NB4 (cell line): ENCODE measurements around the gene REG1B.

Source experiments
- DNase-seq: peaks from one replicate; pipeline ENCODE4 v3.0.0; 2010; ENCODE audit warnings: low read depth
- H3K4me3 ChIP-seq: one replicate; pipeline ENCODE4 v1.5.1; 2011; ENCODE audit warnings: mild to moderate bottlenecking, low read depth, low read length, moderate library complexity
- MYC ChIP-seq: IDR thresholded peaks from 2 replicates; pipeline ENCODE4 v1.6.1; 2011; ENCODE audit warnings: low read depth, low read length
- POLR2A ChIP-seq: IDR thresholded peaks from 2 replicates; pipeline ENCODE4 v1.6.1; 2011; ENCODE audit warnings: mild to moderate bottlenecking; ENCODE audit not compliant: insufficient read length; ENCODE audit errors: extremely low read depth
- TF ChIP-seq, protein P1 (sequence below): IDR thresholded peaks from one replicate; pipeline ENCODE4 v1.5.1; 2012; ENCODE audit warnings: low read depth, low read length
- TF ChIP-seq, protein P2 (sequence below): IDR thresholded peaks from 2 replicates; pipeline ENCODE4 v1.6.1; 2011; ENCODE audit warnings: low read depth, low read length

REG1B gene

DNA sequence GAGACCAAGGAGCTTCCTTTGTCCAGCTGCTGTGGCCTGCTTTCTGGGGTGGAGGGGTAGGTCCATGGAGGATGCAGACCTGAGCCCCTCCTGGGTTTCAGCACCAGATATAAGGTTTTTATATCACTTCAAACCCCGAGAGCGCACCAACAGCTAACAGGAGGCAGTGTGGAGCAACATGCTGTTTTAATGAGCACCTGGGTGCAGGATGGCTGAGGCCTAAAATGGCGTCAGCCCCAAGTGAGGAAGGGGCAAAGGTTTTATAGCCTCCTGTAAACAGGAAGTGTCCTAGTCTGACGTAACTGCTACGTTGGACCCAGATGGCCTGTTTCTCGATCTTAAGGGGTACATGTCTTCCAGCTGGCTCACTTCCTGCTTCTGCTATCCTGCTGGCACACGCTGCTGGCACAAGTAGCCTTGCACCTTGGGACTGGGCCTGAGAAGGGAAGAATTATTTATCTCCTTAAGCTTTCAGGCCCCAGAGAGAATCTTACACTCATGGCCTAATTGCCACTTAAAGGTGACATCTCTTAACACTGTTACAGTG is 11.4 kb upstream of the REG1B start:
- no peak for TF ChIP-seq POLR2A
- TF ChIP-seq, protein P1, sequence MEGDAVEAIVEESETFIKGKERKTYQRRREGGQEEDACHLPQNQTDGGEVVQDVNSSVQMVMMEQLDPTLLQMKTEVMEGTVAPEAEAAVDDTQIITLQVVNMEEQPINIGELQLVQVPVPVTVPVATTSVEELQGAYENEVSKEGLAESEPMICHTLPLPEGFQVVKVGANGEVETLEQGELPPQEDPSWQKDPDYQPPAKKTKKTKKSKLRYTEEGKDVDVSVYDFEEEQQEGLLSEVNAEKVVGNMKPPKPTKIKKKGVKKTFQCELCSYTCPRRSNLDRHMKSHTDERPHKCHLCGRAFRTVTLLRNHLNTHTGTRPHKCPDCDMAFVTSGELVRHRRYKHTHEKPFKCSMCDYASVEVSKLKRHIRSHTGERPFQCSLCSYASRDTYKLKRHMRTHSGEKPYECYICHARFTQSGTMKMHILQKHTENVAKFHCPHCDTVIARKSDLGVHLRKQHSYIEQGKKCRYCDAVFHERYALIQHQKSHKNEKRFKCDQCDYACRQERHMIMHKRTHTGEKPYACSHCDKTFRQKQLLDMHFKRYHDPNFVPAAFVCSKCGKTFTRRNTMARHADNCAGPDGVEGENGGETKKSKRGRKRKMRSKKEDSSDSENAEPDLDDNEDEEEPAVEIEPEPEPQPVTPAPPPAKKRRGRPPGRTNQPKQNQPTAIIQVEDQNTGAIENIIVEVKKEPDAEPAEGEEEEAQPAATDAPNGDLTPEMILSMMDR = no peak
- TF ChIP-seq, protein P2, sequence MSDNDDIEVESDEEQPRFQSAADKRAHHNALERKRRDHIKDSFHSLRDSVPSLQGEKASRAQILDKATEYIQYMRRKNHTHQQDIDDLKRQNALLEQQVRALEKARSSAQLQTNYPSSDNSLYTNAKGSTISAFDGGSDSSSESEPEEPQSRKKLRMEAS = no peak
- no peak for TF ChIP-seq MYC
- peak; percentile 11 for DNase-seq
- H3K4me3 ChIP-seq = no peak overlapping the region

DNA sequence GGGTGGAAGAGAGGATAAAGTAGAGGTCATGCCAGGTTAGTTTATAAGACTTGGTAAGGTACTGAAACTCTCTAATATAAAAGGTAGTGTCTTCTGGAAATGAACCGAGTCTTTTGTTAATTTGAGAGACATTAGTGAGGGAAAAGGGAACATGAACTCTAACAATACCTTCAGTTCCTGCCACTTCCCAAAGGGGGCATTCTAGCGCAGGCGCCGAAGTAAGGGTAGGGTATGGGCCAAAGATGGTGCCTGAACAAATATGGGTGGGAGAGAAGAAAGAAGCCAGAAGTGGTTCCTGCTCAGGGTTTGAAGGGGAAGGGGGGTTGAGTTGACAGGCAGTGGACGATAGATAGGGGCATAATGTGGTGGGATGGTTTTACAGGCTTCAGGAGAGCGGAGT is 10.1 kb upstream of the REG1B start:
- TF ChIP-seq MYC (no peak), POLR2A (no peak)
- TF ChIP-seq, protein P2 = no peak
- TF ChIP-seq, protein P1 = no peak
- no peak for DNase-seq
- no peak overlapping the region for H3K4me3 ChIP-seq

DNA sequence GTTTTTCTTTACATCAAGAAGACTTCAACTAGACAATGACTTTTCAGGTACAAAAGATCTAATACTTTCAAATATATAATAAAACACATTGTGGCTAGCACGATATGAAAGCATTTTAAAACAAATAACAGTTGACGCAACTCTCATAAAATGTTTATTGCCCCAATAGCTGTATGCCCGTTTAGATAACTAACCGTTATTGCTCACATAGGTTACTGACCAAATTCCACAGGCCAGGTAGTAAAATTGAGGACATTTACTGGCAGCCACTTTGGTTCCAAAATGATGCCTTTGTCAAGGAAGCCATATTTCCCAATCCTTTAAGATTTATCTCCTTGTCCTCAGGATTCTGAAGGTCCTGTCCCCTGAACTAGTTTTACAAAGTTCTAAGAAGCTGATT is 2.9 kb upstream of the REG1B start:
- no peak for DNase-seq
- TF ChIP-seq, protein P2 = no peak
- TF ChIP-seq, protein P1 = no peak
- TF ChIP-seq MYC (no peak), POLR2A (no peak)
- H3K4me3 ChIP-seq = no peak overlapping the region

DNA sequence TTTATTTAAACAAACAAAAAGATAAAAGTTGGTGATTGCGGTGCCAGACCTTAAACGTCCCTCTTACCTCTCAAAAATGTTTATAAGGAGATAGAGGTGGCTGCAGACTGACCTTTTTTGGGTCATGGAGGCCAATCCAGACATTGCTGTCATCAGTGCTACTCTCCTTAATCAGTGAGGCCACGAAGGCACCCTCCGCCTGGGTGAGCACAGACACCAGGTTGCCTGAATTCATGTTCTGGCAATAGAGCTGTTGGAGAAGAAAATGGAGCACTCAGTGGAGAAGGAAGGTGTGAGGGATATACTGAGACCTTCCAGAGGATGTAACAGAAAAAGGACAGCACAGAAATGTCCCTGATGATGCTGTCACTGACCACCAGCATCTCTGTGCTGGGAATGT is 1.5 kb downstream of the REG1B start:
- no peak overlapping the region for H3K4me3 ChIP-seq
- no peak for DNase-seq
- TF ChIP-seq, protein P2 = no peak
- TF ChIP-seq MYC (no peak), POLR2A (no peak)
- TF ChIP-seq, protein P1 = no peak

DNA sequence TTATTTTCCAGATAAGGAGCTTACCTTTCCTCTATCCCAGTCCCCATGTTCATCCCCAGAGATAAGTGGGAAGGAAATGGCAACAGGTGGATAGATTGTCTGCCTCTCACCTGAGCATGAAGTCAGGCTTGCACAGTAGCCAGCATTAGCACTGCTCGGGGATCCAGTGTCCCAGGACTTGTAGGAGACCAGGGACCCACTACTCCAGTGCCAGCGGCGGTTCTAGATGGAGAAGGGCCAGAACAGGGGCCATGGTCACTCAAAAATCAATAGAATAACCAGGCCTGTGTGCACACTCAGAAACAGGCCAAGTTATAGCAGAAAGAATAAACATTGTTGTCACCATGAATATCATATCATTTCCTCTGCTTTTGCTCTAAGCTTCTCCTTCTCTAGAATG is 2.4 kb downstream of the REG1B start:
- H3K4me3 ChIP-seq = no peak overlapping the region
- TF ChIP-seq, protein P1 = no peak
- DNase-seq = no peak

DNA sequence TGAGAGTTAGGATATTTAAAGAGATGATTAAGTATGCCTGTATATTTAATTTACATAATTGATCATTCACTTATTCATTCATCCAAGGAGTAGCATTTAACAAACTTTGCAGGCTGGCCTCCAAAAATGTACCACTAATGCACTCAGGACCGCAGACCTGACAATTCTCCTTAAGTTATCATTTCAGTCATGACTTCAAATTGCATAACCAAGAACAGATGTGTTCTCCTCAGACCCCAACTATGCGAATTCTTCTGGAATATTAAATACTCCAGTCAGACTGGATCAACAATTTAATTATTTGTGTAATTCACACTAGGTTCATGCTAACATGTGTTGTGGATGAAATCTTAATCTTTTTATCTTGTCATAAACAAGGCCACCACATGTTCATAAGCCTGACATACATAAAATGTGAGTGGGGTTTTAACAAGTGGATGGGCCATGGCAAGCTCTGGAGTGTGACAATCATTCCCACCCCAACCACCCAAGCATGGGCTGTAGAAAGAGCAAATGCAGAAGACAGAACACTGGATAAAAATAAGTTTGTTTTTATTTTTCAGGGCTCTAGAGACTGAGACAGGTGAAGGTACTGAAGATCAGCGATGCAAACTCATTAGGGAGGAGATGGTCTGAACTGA is 3.2 kb downstream of the REG1B start:
- TF ChIP-seq, protein P1 = no peak
- TF ChIP-seq MYC = no peak
- no peak overlapping the region for H3K4me3 ChIP-seq

More for the DNA sequence above, 3.2 kb downstream of the REG1B start:
- DNase-seq = no peak
